ENCODE results near the gene ZNF516. TPM values are rescaled to one million over a fixed set of nuclear protein-coding genes. Genes with fewer than 3 reads are reported as not detected.

The ZNF516 gene
- polyA plus RNA-seq, 1 donor from 2014 or later, result 1.2 TPM

DNA sequence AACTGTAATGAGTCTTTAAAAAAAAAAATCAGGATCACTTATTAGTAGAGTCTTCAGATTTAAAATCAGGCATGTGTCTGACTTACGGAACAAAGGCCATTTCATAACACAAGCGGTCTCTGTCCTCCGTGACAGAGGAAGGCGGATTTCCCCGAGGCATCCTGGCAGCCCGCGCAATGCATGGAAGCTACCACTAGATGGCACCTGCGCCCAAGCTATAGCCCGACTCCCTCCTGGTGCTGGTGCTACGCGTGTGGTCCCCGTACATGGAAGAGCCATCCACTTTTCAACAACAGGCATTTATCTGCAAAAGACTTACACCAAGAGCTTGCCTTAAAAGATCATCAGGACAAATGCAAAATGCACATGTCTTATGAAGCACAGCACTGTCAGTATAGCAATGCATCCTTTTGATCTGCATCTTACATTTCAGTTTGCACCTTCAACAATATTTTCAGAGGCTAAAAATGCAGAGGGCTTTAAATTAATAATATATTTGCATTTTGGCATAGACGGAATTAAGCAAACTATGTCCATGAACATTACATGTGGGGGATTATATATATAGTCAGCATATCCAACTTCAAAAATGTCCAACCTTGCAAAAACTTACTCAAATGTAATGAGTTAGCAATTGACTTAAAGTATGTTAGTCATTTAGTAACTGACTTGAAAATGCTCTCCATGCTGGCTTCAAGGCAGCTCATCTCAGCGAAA is 96.0 kb downstream of the ZNF516 start:
- Mint-ChIP-seq H3K27me3 (peaks cover 2% of the 10 kb centered on the region), H3K36me3 (no peaks in the 10 kb centered on the region), H3K4me3 (no peak overlapping the region), H3K27ac (peak overlapping the region in 1 of 3 donors; percentile 43), H3K9me3 (no peaks in the 10 kb centered on the region), H3K4me1 (peaks cover 0 to 1% (median 0%) of the 10 kb centered on the region in 3 donors)

DNA sequence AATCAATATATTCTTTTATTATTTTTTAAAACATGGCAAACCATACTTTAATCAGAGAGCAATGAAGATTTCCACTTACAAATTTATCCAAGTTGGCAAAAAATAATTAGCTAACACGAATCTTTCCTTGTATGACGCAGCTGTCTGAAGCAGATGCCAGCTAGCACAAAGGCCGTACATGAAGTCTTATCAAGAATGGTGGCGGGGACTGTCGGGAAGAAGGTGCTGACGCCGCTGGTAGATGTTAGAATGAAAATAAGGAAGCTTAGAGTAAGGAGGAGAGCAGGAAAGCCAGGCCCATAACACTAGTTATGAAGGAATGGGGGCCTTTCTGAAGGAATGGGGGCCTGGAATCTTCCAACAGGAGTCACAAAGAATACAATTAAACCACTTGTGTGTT is 96.7 kb downstream of the ZNF516 start:
- Mint-ChIP-seq H3K27ac (no peak overlapping the region), H3K36me3 (no peaks in the 10 kb centered on the region), H3K27me3 (peaks cover 2% of the 10 kb centered on the region), H3K4me1 (peaks cover 0 to 1% (median 0%) of the 10 kb centered on the region in 3 donors), H3K9me3 (no peaks in the 10 kb centered on the region), H3K4me3 (no peak overlapping the region)

DNA sequence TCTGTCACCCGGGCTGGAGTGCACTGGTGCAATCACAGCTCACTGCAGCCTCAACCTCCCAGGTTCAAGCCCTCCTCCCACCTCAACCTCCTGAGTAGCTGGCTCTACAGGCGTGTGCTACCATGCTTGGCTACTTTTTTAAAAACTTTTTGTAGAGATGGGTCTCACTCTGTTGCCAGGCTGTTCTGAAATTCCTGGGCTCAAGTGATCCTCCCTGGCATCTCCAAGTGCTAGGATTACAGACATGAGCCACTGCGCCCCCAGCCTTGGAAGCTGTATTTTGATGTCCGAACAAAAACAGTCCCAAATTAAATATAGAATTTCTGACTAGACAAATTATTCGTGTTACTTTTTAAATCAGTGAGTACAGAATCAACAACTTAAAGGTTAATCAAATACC is 97.4 kb downstream of the ZNF516 start:
- Mint-ChIP-seq H3K27me3 (peaks cover 2% of the 10 kb centered on the region), H3K27ac (no peak overlapping the region), H3K4me3 (no peak overlapping the region), H3K4me1 (peaks cover 0 to 1% (median 0%) of the 10 kb centered on the region in 3 donors), H3K36me3 (no peaks in the 10 kb centered on the region), H3K9me3 (no peaks in the 10 kb centered on the region)

DNA sequence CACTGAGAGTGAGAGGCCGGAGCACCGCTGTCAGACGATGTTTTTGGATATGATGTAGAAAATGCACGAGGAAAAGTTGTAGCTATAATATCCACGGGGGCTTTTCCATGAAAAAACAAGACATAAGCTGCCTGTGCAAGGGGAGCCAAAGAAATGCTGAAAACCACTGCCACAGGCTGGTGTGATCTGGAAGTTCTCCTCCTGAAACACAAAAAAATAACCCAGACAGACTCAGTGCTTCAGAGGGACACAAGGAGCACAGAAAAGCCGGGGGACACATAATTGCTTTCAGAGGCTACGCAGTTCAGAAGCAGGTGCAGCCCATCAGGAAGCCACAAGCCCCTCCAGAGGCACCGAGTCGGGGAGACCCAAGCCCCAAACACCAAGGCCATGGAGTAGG is 98.2 kb downstream of the ZNF516 start:
- Mint-ChIP-seq H3K36me3 (no peaks in the 10 kb centered on the region), H3K9me3 (no peaks in the 10 kb centered on the region), H3K4me1 (peaks cover 0 to 2% (median 1%) of the 10 kb centered on the region in 3 donors), H3K4me3 (no peak overlapping the region), H3K27ac (no peak overlapping the region), H3K27me3 (peaks cover 2% of the 10 kb centered on the region)

DNA sequence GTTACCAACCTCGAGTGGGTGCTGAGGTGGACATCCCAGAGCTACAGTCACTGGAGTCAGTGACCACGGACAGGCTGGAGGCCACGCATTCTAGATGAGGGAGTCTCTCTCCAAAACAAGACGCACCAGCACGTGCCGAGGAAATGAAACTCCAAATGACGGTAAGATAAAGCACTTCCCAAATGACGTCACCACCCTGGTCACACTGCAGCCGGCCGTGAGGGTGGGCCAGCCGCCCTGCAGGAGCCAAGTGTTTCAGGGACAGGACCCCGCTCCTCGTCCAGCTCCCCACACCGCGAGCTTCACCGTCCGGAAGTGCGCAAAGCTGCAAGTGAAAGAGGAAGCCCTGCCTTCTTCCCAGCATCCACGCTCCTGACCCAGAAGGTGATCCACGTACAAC is 99.4 kb downstream of the ZNF516 start:
- no peaks in the 10 kb centered on the region for H3K9me3 Mint-ChIP-seq
- no peaks in the 10 kb centered on the region for H3K36me3 Mint-ChIP-seq
- no peak overlapping the region for H3K27ac Mint-ChIP-seq
- H3K27me3 Mint-ChIP-seq, result peaks cover 2% of the 10 kb centered on the region
- H3K4me3 Mint-ChIP-seq, result no peak overlapping the region
- H3K4me1 Mint-ChIP-seq, result peaks cover 0 to 2% (median 1%) of the 10 kb centered on the region in 3 donors

DNA sequence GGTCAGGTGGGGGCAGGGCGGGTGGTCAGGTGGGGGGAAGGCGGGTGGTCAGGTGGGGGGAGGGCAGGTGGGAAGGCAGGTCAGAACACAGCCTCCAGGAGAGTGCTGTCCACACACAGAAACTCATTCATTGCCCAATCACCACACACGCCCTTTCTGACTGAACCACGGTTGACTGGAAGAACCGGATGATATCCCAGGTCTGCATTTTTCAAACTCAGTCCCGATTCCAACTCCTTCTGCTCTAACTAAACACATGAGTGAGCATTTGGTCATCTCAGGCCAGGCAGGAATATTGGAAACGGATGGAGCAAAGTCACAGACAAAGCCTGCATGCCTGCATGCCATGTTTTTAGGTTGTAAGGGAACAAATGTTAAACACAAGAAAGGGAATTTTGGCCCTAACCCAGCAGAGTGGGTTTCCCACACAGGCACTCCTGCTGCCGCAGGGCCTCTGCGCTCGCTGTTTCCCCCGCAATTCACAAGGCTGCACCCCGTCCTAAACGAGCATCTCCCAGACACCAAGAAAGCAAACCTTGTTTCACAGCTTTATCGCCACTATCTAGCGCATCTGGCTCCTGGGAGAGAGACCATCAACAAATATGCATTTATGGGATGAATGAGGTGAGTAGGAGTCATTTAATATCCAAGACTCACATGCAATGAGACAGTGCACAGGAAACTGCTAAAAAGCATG is 100.1 kb downstream of the ZNF516 start:
- Mint-ChIP-seq H3K27me3 (peaks cover 2% of the 10 kb centered on the region), H3K36me3 (no peaks in the 10 kb centered on the region), H3K27ac (no peak overlapping the region), H3K4me1 (peaks cover 0 to 2% (median 1%) of the 10 kb centered on the region in 3 donors), H3K4me3 (no peak overlapping the region), H3K9me3 (no peaks in the 10 kb centered on the region)

DNA sequence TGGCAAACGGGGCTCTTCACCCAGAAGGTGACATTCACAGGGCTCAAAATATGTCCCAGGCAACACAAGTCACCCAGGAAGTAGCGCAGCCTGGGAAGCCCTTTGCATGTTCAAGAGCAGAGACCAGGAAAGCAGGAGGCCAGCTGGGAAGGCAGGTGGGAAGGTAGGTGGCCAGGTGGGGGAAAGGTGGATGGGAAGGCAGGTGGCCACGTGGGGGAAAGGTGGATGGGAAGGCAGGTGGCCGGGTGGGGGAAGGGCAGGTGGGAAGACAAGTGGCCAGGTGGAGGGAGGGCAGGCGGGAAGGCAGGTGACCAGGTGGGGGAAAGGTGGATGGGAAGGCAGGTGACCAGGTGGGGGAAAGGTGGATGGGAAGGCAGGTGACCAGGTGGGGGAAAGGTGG is 102.7 kb downstream of the ZNF516 start:
- Mint-ChIP-seq H3K36me3 (no peaks in the 10 kb centered on the region), H3K27me3 (peaks cover 5% of the 10 kb centered on the region), H3K27ac (no peak overlapping the region), H3K4me3 (no peak overlapping the region), H3K9me3 (no peaks in the 10 kb centered on the region), H3K4me1 (peaks cover 0 to 2% (median 2%) of the 10 kb centered on the region in 3 donors)

DNA sequence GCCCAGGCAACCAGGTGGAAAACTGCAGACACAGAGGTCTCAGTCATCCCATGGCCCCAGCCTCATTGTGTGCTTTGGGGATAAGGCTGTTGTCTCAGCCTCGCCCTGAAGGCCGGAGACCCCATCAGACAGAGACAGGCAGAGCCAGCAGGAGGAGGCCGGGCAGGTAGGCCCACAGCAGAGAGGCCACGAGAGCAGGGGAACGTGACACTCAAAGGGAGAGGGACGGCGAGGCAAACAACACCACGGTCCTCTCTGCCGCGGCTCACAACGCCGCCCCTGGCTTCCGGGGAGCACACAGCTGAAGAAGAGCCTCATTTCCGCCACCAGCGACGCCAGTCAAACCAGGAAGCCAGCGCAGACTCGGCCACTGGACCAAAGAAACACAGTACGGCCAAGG is 103.3 kb downstream of the ZNF516 start:
- Mint-ChIP-seq H3K36me3 (no peaks in the 10 kb centered on the region), H3K4me3 (no peak overlapping the region), H3K27ac (no peak overlapping the region)

DNA sequence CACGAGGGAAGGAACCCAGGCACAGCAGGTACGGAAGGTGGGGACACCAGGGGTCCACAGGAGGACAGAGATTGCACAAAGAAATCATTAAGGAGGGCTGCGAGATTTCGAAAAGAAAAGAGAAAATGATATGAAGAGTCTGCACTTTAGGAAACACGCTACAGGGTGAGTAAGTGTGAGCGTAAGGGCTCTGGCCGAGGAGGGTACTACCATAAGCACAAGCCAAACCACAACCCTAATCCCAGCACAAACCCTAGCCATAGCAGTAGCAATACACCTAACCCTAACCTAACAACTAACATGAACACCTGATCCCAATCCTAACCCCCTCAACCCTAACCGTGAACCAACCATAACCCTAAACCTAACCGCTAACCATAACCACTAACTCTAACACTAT is 104.0 kb downstream of the ZNF516 start:
- Mint-ChIP-seq H3K27ac (no peak overlapping the region), H3K9me3 (no peaks in the 10 kb centered on the region), H3K4me1 (peaks cover 0 to 5% (median 2%) of the 10 kb centered on the region in 3 donors), H3K36me3 (no peaks in the 10 kb centered on the region), H3K27me3 (peaks cover 5% of the 10 kb centered on the region), H3K4me3 (no peak overlapping the region)

More for the DNA sequence above, 103.3 kb downstream of the ZNF516 start:
- peaks cover 5% of the 10 kb centered on the region for H3K27me3 Mint-ChIP-seq
- peaks cover 0 to 4% (median 2%) of the 10 kb centered on the region in 3 donors for H3K4me1 Mint-ChIP-seq
- no peaks in the 10 kb centered on the region for H3K9me3 Mint-ChIP-seq

DNA sequence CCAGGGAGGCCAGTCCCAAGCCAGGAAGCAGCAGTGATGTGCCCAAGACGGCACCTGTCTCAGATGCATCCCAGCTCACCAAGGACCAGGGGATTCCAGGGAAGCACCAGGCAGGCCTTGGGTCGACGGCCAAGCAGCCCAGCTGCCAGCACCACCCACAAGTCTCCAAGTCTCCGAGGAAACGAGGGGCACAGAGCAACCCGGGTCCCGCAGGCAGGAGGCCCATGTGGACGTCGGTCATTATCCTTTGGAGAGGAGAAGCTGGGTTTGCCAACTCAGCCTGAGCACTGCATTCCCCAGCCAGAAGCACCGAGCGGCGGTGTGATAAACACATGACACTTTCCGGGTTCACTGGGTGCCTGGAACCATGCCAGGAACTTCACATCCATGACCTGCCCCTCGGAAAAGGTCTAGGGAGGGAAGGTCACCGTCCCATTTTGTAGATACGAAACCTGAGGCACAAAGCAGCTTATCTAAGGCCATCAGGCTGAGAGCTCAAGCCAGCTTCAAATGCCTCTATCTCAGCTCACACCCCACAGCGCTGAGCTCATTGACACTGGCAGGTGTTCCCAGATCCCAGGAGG is 104.5 kb downstream of the ZNF516 start:
- peaks cover 0 to 5% (median 2%) of the 10 kb centered on the region in 3 donors for H3K4me1 Mint-ChIP-seq

DNA sequence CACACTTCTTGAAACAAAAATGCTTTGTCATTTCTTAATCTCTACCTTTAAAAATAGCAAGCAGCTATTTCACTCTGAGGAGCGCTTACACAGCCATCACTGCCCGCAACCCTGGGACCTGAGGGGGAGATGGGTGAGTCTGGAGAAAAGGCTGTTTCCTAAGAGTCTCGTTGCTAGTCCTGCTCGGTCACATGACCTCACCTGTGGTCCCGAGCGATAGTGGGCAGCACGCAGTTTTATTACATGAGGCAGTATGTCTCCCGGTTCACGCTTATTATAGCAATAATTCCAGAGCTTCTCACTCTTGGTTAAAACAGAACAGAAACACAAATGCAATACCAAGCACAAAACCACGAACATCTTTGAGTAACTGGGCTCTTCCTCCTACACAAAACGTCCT is 105.3 kb downstream of the ZNF516 start:
- Mint-ChIP-seq H3K4me1 (peaks cover 0 to 5% (median 2%) of the 10 kb centered on the region in 3 donors), H3K4me3 (peak overlapping the region in 1 of 4 donors; percentile 51), H3K36me3 (no peaks in the 10 kb centered on the region), H3K9me3 (no peaks in the 10 kb centered on the region), H3K27me3 (peaks cover 5% of the 10 kb centered on the region), H3K27ac (no peak overlapping the region)

More for the DNA sequence above, 104.5 kb downstream of the ZNF516 start:
- Mint-ChIP-seq H3K27ac (no peak overlapping the region), H3K4me3 (no peak overlapping the region), H3K36me3 (no peaks in the 10 kb centered on the region), H3K27me3 (peaks cover 5% of the 10 kb centered on the region), H3K9me3 (no peaks in the 10 kb centered on the region)

DNA sequence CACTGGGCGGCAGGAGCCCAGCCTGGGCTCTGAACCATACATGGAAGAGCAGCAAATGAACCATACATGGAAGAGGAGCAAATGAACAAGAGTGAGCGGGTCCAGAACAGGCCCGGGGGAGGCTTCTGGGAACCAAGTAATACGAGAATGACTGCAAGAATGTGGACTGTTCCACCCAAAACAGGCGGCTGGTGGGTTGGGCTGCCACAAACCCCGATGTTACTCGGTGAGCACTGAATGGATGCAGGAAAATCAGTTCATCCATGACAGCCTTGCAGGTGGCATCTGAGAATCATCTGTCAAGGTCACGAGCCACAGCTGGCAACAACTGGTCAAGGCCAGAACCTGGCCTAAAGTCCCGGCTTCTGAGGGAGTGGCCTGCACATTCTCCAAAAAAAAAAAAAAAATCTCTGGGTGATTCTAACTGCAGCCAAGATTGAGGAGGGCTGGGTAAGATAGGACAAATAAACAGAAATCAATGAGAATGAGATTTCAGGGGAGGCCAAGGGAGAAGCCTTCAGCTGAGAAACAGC is 106.1 kb downstream of the ZNF516 start:
- H3K27me3 Mint-ChIP-seq, result peaks cover 5% of the 10 kb centered on the region
- H3K4me1 Mint-ChIP-seq, result peaks cover 0 to 5% (median 2%) of the 10 kb centered on the region in 3 donors
- H3K4me3 Mint-ChIP-seq, result no peak overlapping the region
- H3K9me3 Mint-ChIP-seq, result no peaks in the 10 kb centered on the region
- no peaks in the 10 kb centered on the region for H3K36me3 Mint-ChIP-seq
- H3K27ac Mint-ChIP-seq, result no peak overlapping the region

DNA sequence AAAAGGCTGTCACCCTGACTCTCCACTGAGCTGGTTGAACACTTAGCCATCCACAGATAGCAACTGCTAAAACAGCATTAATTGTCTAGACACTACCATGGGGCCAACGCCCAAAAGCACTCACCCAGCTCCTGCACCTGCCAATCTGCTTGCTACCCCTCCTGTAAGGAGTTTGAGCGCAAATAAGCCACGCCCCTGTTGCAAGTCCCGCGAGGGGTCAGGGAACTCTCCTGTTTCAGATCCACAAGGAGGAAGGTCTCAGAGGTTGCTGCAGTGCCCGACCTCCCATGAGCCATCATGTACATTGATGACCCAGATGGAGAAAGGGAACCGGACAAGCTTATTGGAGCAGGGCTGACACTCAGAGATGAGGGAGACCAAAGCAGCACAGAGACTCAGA is 106.8 kb downstream of the ZNF516 start:
- Mint-ChIP-seq H3K27me3 (peaks cover 5% of the 10 kb centered on the region), H3K9me3 (peaks cover 0 to 1% (median 0%) of the 10 kb centered on the region in 3 donors), H3K36me3 (no peaks in the 10 kb centered on the region), H3K4me3 (no peak overlapping the region), H3K4me1 (peaks cover 0 to 5% (median 2%) of the 10 kb centered on the region in 3 donors), H3K27ac (peak overlapping the region in 1 of 3 donors; percentile 67)

DNA sequence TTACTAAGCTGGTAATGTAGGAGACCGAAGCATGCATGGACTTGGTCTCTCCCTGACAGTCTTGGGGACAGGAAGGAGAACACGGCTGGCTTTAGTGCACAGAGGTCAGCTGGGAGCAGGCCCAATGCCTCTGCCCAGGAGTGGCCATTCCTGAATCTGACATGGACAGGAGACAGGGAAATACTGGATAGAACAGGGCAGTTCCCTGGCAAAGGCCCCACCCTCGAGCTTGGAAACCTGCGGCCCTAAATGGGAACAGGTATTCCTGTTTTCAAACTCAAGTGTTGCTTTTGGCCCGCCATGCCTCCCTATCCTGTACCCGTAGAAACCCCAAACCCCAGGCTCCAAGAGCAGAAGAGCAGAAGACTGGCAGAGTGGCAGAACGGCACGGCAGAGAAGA is 107.4 kb downstream of the ZNF516 start:
- no peak overlapping the region for H3K4me3 Mint-ChIP-seq
- peaks cover 0 to 5% (median 2%) of the 10 kb centered on the region in 3 donors for H3K4me1 Mint-ChIP-seq
- peaks cover 0 to 1% (median 0%) of the 10 kb centered on the region in 3 donors for H3K9me3 Mint-ChIP-seq
- H3K27ac Mint-ChIP-seq, result no peak overlapping the region
- H3K27me3 Mint-ChIP-seq, result peaks cover 5% of the 10 kb centered on the region
- no peaks in the 10 kb centered on the region for H3K36me3 Mint-ChIP-seq

DNA sequence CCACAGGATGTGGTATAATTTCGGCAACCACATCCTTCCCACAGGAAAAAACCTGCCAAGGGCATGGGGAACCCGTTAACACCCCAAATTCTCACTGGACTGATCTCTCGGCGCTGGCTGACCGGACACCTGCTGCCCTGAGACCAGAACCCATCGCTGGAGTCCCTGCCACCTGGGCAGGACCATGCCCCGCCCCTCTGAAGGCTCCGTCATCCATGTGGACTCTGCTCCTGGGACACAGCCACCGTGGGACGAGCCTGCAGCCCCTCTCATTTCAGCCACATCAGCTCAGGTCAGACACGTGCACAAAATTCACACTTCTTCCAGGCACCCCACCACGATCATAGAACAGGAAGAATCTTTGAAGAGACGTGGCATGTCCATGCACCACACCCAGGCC is 108.2 kb downstream of the ZNF516 start:
- H3K27me3 Mint-ChIP-seq, result peaks cover 5% of the 10 kb centered on the region
- H3K27ac Mint-ChIP-seq, result peak overlapping the region in 1 of 3 donors; percentile 67
- H3K36me3 Mint-ChIP-seq, result no peaks in the 10 kb centered on the region
- H3K9me3 Mint-ChIP-seq, result peaks cover 0 to 1% (median 0%) of the 10 kb centered on the region in 3 donors
- H3K4me3 Mint-ChIP-seq, result peak overlapping the region in 2 of 4 donors; percentile 41 to 83
- H3K4me1 Mint-ChIP-seq, result peaks cover 0 to 4% (median 2%) of the 10 kb centered on the region in 3 donors

Measured in IgD-negative memory B cell (primary cell).